H1 (cell line): ENCODE results near the gene AIFM3. TPM values are rescaled to one million over a fixed set of nuclear protein-coding genes. Genes with fewer than 3 reads are reported as not detected.

Experiments
- CTCF ChIA-PET: fragments of 300-600 bp; sonication (Branson Sonifier 250); formaldehyde crosslinking; loops from one replicate; lab custom pipeline; 2021; ENCODE audit not compliant: partially characterized antibody; lab: Charles Lee
- POLR2A ChIA-PET: fragments of 300-600 bp; sonication (Branson Sonifier 250); formaldehyde crosslinking; loops from one replicate; lab custom pipeline; 2021; ENCODE audit warnings: inconsistent platforms; ENCODE audit not compliant: partially characterized antibody; lab: Charles Lee
- DNase-seq, 2 experiments: peaks; one replicate each; pipeline versions ENCODE4 v3.0.0 to v3.0.0-alpha.2; 2010 to 2022; ENCODE audit warnings: low spot score in 2 of 2, low read depth in 1 of 2, mixed read lengths in 1 of 2
- FAIRE-seq: peaks from 2 replicates; lab custom pipeline; 2011; peaks lifted over from hg19 to GRCh38; lab: Jason Lieb, UNC
- H2AFZ ChIP-seq: 2 replicates; pipeline ENCODE4 v1.8.1; 2012; ENCODE audit warnings: low read length, inconsistent platforms
- H2AK5ac ChIP-seq: 2 replicates; pipeline ENCODE4 v1.6.1; 2013; ENCODE audit warnings: low read depth, low read length
- H2BK120ac ChIP-seq: replicated peaks from 2 replicates; pipeline ENCODE3; 2013; ENCODE audit warnings: low read depth, low read length, inconsistent platforms
- H2BK12ac ChIP-seq: 2 replicates; pipeline ENCODE4 v1.6.1; 2013; ENCODE audit warnings: low read depth, low read length
- H2BK15ac ChIP-seq: 2 replicates; pipeline ENCODE4 v1.6.1; 2013; ENCODE audit warnings: low read length
- H2BK20ac ChIP-seq: 2 replicates; pipeline ENCODE4 v1.6.1; 2013; ENCODE audit warnings: low read length
- H2BK5ac ChIP-seq: 2 replicates; pipeline ENCODE4 v1.6.1; 2013; ENCODE audit warnings: low read depth, low read length
- H3K14ac ChIP-seq: 2 replicates; pipeline ENCODE4 v1.6.1; 2013; ENCODE audit warnings: inconsistent platforms; ENCODE audit not compliant: insufficient read length
- H3K18ac ChIP-seq: 2 replicates; pipeline ENCODE4 v1.6.1; 2013; ENCODE audit warnings: low read length; ENCODE audit errors: extremely low read depth
- H3K23ac ChIP-seq: 2 replicates; pipeline ENCODE4 v1.6.1; 2013; ENCODE audit warnings: inconsistent platforms; ENCODE audit not compliant: insufficient read length
- H3K23me2 ChIP-seq: 2 replicates; pipeline ENCODE4 v1.6.1; 2013; ENCODE audit warnings: low read depth, low read length
- H3K27ac ChIP-seq: 2 replicates; pipeline ENCODE4 v1.6.1; 2011; ENCODE audit warnings: low read depth, low read length, inconsistent platforms
- H3K27me3 ChIP-seq, 4 experiments: replicated peaks in 1 of 4; 1 replicate in 1 of 4; 2 replicates in 3 of 4; pipeline versions ENCODE4 v1.6.1 to v1.8.1; 2011 to 2013; ENCODE audit warnings: low read length in 3 of 4, mild to moderate bottlenecking in 3 of 4, inconsistent platforms in 2 of 4, mixed read lengths in 2 of 4, moderate library complexity in 1 of 4; ENCODE audit not compliant: control insufficient read depth in 3 of 4, insufficient read depth in 3 of 4; ENCODE audit errors: extremely low read depth in 1 of 4
- H3K36me3 ChIP-seq, 4 experiments: 2 replicates each; pipeline versions ENCODE4 v1.6.1 to v1.8.1; 2011 to 2013; ENCODE audit warnings: mild to moderate bottlenecking in 4 of 4, low read length in 3 of 4, moderate library complexity in 2 of 4, control low read depth in 1 of 4, inconsistent platforms in 1 of 4; ENCODE audit not compliant: insufficient read depth in 4 of 4, control insufficient read depth in 2 of 4
- H3K4ac ChIP-seq: replicated peaks from 2 replicates; pipeline ENCODE3; 2013; ENCODE audit warnings: low read length, low read depth, mixed read lengths, inconsistent platforms; ENCODE audit not compliant: insufficient read length
- H3K4me1 ChIP-seq, 4 experiments: replicated peaks in 1 of 4; 1 replicate in 1 of 4; 2 replicates in 3 of 4; pipeline versions ENCODE4 v1.6.1 to v1.8.1; 2011 to 2013; ENCODE audit warnings: low read length in 3 of 4, inconsistent platforms in 2 of 4, mixed read lengths in 1 of 4; ENCODE audit not compliant: insufficient read depth in 4 of 4, control insufficient read depth in 3 of 4
- H3K4me2 ChIP-seq, 2 experiments: 2 replicates each; pipeline versions ENCODE4 v1.6.1 to v1.8.1; 2011 to 2013; ENCODE audit warnings: low read depth in 2 of 2, low read length in 2 of 2, control low read depth in 1 of 2, inconsistent platforms in 1 of 2, mild to moderate bottlenecking in 1 of 2; ENCODE audit not compliant: insufficient read depth in 1 of 2
- H3K4me3 ChIP-seq, 4 experiments: fragments of 200-600, 300-600 bp in 1 of 4; sonication (generic), shearing (Covaris generic), sonication (Bioruptor Twin) in 1 of 4; 2 replicates each; pipeline versions ENCODE4 v1.5.1 to v1.8.1; 2011 to 2016; ENCODE audit warnings: low read length in 4 of 4, low read depth in 3 of 4, control low read depth in 2 of 4, inconsistent platforms in 2 of 4, mild to moderate bottlenecking in 2 of 4, mixed read lengths in 1 of 4, moderate library complexity in 1 of 4; ENCODE audit not compliant: insufficient read depth in 2 of 4; ENCODE audit errors: extremely low read depth in 1 of 4
- H3K56ac ChIP-seq: replicated peaks from 2 replicates; pipeline ENCODE3; 2013; ENCODE audit warnings: low read depth, mild to moderate bottlenecking, mixed read lengths, low read length, inconsistent platforms; ENCODE audit not compliant: insufficient read length
- H3K79me1 ChIP-seq: 2 replicates; pipeline ENCODE4 v1.6.1; 2013; ENCODE audit warnings: low read depth, low read length, control low read depth
- H3K79me2 ChIP-seq, 2 experiments: 2 replicates each; pipeline versions ENCODE4 v1.6.1 to v1.8.1; 2012 to 2013; ENCODE audit warnings: low read length in 2 of 2, mild to moderate bottlenecking in 2 of 2, inconsistent platforms in 1 of 2; ENCODE audit not compliant: insufficient read depth in 2 of 2, control insufficient read depth in 1 of 2
- H3K9ac ChIP-seq, 4 experiments: replicated peaks in 1 of 4; 1 replicate in 1 of 4; 2 replicates in 3 of 4; pipeline versions ENCODE4 v1.6.1 to v1.8.1; 2011 to 2013; ENCODE audit warnings: low read depth in 3 of 4, low read length in 3 of 4, control low read depth in 2 of 4, mild to moderate bottlenecking in 2 of 4, moderate library complexity in 2 of 4, inconsistent platforms in 1 of 4; ENCODE audit errors: extremely low read depth in 1 of 4
- H3K9me3 ChIP-seq, 2 experiments: 2 replicates each; pipeline versions ENCODE4 v1.6.1 to v1.8.1; 2012 to 2013; ENCODE audit warnings: mild to moderate bottlenecking in 2 of 2, moderate library complexity in 2 of 2, control low read depth in 1 of 2, inconsistent platforms in 1 of 2, low read depth in 1 of 2, low read length in 1 of 2, mixed read lengths in 1 of 2; ENCODE audit not compliant: insufficient read depth in 2 of 2
- H4K20me1 ChIP-seq, 2 experiments: replicated peaks in 1 of 2; 2 replicates each; pipeline versions ENCODE3 to v1.8.1; 2011 to 2013; ENCODE audit warnings: inconsistent platforms in 2 of 2, low read length in 2 of 2, mild to moderate bottlenecking in 1 of 2; ENCODE audit not compliant: insufficient read depth in 2 of 2, control insufficient read depth in 1 of 2
- H4K5ac ChIP-seq: 2 replicates; pipeline ENCODE4 v1.6.1; 2013; ENCODE audit warnings: low read length, low read depth, mixed read lengths, inconsistent platforms; ENCODE audit not compliant: insufficient read length
- H4K8ac ChIP-seq: 2 replicates; pipeline ENCODE4 v1.8.0; 2013; ENCODE audit warnings: mild to moderate bottlenecking, moderate library complexity, low read length, inconsistent platforms; ENCODE audit not compliant: insufficient read depth; ENCODE audit errors: extremely low read depth
- H4K91ac ChIP-seq: replicated peaks from 2 replicates; pipeline ENCODE3; 2013; ENCODE audit warnings: low read length, mixed read lengths, inconsistent platforms; ENCODE audit not compliant: insufficient read length
- EGR1 ChIP-seq: IDR thresholded peaks from 2 replicates; pipeline ENCODE4 v1.6.1; 2011; ENCODE audit warnings: low read depth, low read length, borderline replicate concordance
- RAD21 ChIP-seq, 2 experiments: IDR thresholded peaks in 1 of 2; conservative IDR thresholded peaks in 1 of 2; 2 replicates each; pipeline ENCODE4 v1.6.1; 2011; ENCODE audit warnings: low read depth in 2 of 2, low read length in 2 of 2, improper control_type of control experiment in 1 of 2, inconsistent platforms in 1 of 2, mild to moderate bottlenecking in 1 of 2, moderate library complexity in 1 of 2
- WGBS, 2 experiments: shearing (Covaris generic) in 1 of 2; methylation state at CpG; one replicate each; pipeline versions ENCODE4 v1.1.6 to v1.1.7; 2013 to 2015; ENCODE audit warnings: low lambda C conversion rate in 2 of 2, mixed read lengths in 2 of 2, inconsistent platforms in 1 of 2, low coverage in 1 of 2, missing lambda C conversion rate in 1 of 2; ENCODE audit not compliant: insufficient replicate concordance in 2 of 2, insufficient coverage in 1 of 2, insufficient read length in 1 of 2; ENCODE audit errors: extremely low coverage in 1 of 2, missing lambda C conversion rate in 1 of 2; 5-methylcytosine and 5-hydroxymethylcytosine counted together
- polyA plus RNA-seq, 7 experiments: library from polyadenylated mRNA; depleted of rRNA in 3 of 7; stranded (reverse) in 5 of 7; unstranded in 2 of 7; fragments of >200 nt in 5 of 7; fragments of 200-250 nt in 2 of 7; gene quantifications; 1 replicate in 5 of 7; 2 replicates in 1 of 7; 4 replicates in 1 of 7; pipeline versions ENCODE4 v1.2.1 to v1.2.3, GENCODE V29; 2011 to 2013; ENCODE audit warnings: missing spikeins in 2 of 7, mixed read lengths in 2 of 7
- total RNA-seq: library from RNA; stranded (reverse); fragmentation: NEBNext Ultra II Directional; extraction: Animal tissue kit (Norgen Biotek cat#: 25700); gene quantifications from 2 replicates; pipeline ENCODE4 v1.2.1, GENCODE V29; 2021
- TF ChIP-seq, protein P1 (sequence below), 3 experiments: IDR thresholded peaks; 1 replicate in 2 of 3; 2 replicates in 1 of 3; pipeline versions ENCODE4 v1.5.1 to v1.6.1; 2011; ENCODE audit warnings: low read length in 3 of 3, mild to moderate bottlenecking in 3 of 3, inconsistent platforms in 2 of 3, low read depth in 1 of 3, moderate library complexity in 1 of 3; ENCODE audit not compliant: insufficient read depth in 1 of 3; ENCODE audit errors: control extremely low read depth in 1 of 3

The AIFM3 gene
- total and polyA plus RNA-seq, 2 of the 8 experiments (the other 6 are each of a cell fraction or from before 2014, with no cell fraction given): 0.86 to 1.4 TPM

DNA sequence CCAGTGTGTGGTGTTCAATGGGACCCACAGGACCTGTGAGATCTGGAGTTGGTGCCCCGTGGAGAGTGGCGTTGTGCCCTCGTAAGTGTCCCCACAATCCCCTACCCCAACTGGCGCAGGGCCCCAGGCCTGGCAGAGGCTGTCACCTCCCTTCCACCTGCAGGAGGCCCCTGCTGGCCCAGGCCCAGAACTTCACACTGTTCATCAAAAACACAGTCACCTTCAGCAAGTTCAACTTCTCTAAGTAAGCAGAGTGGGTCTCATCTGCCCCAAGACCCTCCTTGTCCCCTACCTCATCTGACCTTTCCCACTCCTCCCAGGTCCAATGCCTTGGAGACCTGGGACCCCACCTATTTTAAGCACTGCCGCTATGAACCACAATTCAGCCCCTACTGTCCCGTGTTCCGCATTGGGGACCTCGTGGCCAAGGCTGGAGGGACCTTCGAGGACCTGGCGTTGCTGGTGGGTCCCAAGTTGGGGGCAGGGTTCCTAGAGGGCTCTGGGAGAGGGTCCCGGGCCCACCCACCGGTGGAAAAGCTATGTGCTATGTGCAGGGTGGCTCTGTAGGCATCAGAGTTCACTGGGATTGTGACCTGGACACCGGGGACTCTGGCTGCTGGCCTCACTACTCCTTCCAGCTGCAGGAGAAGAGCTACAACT, 56.0 kb downstream of the AIFM3 start:
- no peak overlapping the region for H3K27ac ChIP-seq
- no peak overlapping the region for H4K91ac ChIP-seq
- TF ChIP-seq RAD21 (IDR thresholded peaks at IDR 0.05 in 1 of 2, conservative IDR thresholded peaks at IDR 0.05 in 1 of 2; ENCODE audit: low read depth in 2 of 2, low read length in 2 of 2): 0 out of 4 replicates have a peak, but pooled peaks of 1 of the 2 experiments have one; percentile 6
- TF ChIP-seq, protein P1, sequence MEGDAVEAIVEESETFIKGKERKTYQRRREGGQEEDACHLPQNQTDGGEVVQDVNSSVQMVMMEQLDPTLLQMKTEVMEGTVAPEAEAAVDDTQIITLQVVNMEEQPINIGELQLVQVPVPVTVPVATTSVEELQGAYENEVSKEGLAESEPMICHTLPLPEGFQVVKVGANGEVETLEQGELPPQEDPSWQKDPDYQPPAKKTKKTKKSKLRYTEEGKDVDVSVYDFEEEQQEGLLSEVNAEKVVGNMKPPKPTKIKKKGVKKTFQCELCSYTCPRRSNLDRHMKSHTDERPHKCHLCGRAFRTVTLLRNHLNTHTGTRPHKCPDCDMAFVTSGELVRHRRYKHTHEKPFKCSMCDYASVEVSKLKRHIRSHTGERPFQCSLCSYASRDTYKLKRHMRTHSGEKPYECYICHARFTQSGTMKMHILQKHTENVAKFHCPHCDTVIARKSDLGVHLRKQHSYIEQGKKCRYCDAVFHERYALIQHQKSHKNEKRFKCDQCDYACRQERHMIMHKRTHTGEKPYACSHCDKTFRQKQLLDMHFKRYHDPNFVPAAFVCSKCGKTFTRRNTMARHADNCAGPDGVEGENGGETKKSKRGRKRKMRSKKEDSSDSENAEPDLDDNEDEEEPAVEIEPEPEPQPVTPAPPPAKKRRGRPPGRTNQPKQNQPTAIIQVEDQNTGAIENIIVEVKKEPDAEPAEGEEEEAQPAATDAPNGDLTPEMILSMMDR (IDR thresholded peaks at IDR 0.05; ENCODE audit: control extremely low read depth in 1 of 3, insufficient read depth in 1 of 3, low read depth in 1 of 3, low read length in 3 of 3): peak in 2 of 3 experiments; percentile 30 to 35; a peak in 3 of 4 replicates
- no peak for TF ChIP-seq EGR1
- H3K18ac ChIP-seq: no peak overlapping the region
- no peak overlapping the region for H2BK15ac ChIP-seq
- H2AK5ac ChIP-seq: no peak overlapping the region
- no peak overlapping the region for H2BK12ac ChIP-seq
- POLR2A ChIA-PET: interaction anchor here (1.1 kb wide), 1 partner anchor 22 kb away, joined by 3 read pairs; no protein-coding TSS in a partner anchor
- no peaks in the 10 kb centered on the region for H4K20me1 ChIP-seq
- 90% methylated on average over 13 of the region's 13 CpGs; no CpG with 5 or more reads in 1 of the 2 experiments for WGBS, 2 experiments
- no peak overlapping the region for H3K23ac ChIP-seq
- H3K4me3 ChIP-seq: no peak overlapping the region
- FAIRE-seq: no peak
- H3K4me1 ChIP-seq: peaks cover 0 to 2% (median 0%) of the 10 kb centered on the region in 4 experiments; a peak in 1 of 7 replicates
- no peaks in the 10 kb centered on the region for H3K23me2 ChIP-seq
- H2BK120ac ChIP-seq: no peak overlapping the region
- no peaks in the 10 kb centered on the region for H3K79me1 ChIP-seq
- H3K36me3 ChIP-seq: no peaks in the 10 kb centered on the region
- H2BK20ac ChIP-seq: no peak overlapping the region
- no peaks in the 10 kb centered on the region for H3K27me3 ChIP-seq
- H2BK5ac ChIP-seq: no peak overlapping the region
- CTCF ChIA-PET: interaction anchor here (0.8 to 1.2 kb wide), 3 partner anchors 18 to 33 kb away, joined by 3 to 5 read pairs (median 3); partner anchors contain the start of gene LRRC74B
- H3K4me2 ChIP-seq: no peak overlapping the region
- H3K56ac ChIP-seq: no peak overlapping the region
- H2AFZ ChIP-seq: no peak overlapping the region
- H3K9me3 ChIP-seq: no peaks in the 10 kb centered on the region
- DNase-seq: no peak
- no peak overlapping the region for H4K5ac ChIP-seq
- no peak overlapping the region for H3K9ac ChIP-seq
- no peaks in the 10 kb centered on the region for H3K79me2 ChIP-seq
- no peak overlapping the region for H3K14ac ChIP-seq
- H4K8ac ChIP-seq: peak overlapping the region; percentile 25
- no peak overlapping the region for H3K4ac ChIP-seq
